ENCODE results near the gene PITPNC1. TPM values are rescaled to one million over a fixed set of nuclear protein-coding genes. Genes with fewer than 3 reads are reported as not detected.
A peak's percentile ranks its signal among the peaks of the same experiment; 100 is the strongest.

PITPNC1 gene
- polyA plus RNA-seq, 1 of the 3 experiments (the other 2 are of a cell fraction), result 18.4 TPM

GRCh38 chr17:67526700-67527099 is 149.6 kb downstream of the PITPNC1 start (continued):
- TF ChIP-seq NRF1 (IDR thresholded peaks at IDR 0.05; ENCODE audit: low read depth, low read length), result no peak
- no peak for TF ChIP-seq CTCF (IDR thresholded peaks at IDR 0.05)
- TF ChIP-seq JUND (IDR thresholded peaks at IDR 0.05), result no peak
- TF ChIP-seq IRF3 (IDR thresholded peaks at IDR 0.05; ENCODE audit: low read depth, low read length), result no peak
- TF ChIP-seq REST (IDR thresholded peaks at IDR 0.05; ENCODE audit: low read depth, low read length), result no peak

GRCh38 chr17:67528751-67529436 is 151.8 kb downstream of the PITPNC1 start:
- Histone ChIP-seq H2AFZ (ENCODE audit: low read depth) (peak overlapping the region; percentile 61), H3K4me3 (ENCODE audit: low read depth in 2 of 2, low read length in 1 of 2) (peak overlapping the region; percentile 33 to 48), H3F3A (replicated peaks; ENCODE audit: insufficient read depth) (peaks cover 21% of the 10 kb centered on the region), H4K20me1 (ENCODE audit: insufficient read depth) (no peaks in the 10 kb centered on the region), H3K9me2 (no peaks in the 10 kb centered on the region), H3K9me3 (no peaks in the 10 kb centered on the region), H3K36me3 (replicated peaks in 1 of 2; ENCODE audit: control insufficient read depth in 1 of 2, insufficient read depth in 2 of 2, low read length in 1 of 2) (no peaks in the 10 kb centered on the region), H3K9ac (peak overlapping the region; percentile 60), H3K27me3 (ENCODE audit: insufficient read depth) (no peaks in the 10 kb centered on the region), H3K27ac (ENCODE audit: low read depth in 2 of 2, low read length in 1 of 2) (peak overlapping the region; percentile 93 to 95), H3K4me1 (ENCODE audit: control insufficient read depth in 1 of 2, insufficient read depth in 2 of 2, low read depth in 1 of 2, low read length in 1 of 2) (peaks cover 6 to 32% of the 10 kb centered on the region in 2 experiments; a peak in 2 of 4 replicates), H3K79me2 (ENCODE audit: insufficient read depth) (peaks cover 13% of the 10 kb centered on the region), H3K4me2 (peak overlapping the region; percentile 68)
- 3% methylated on average over 20 of the region's 22 CpGs for WGBS (ENCODE audit: low lambda C conversion rate)
- CTCF ChIA-PET, result interaction anchor here (0.5 to 2.7 kb wide), 9 partner anchors 9 to 510 kb away, joined by 3 to 11 read pairs (median 3); no protein-coding TSS in a partner anchor
- peak; percentile 94 for DNase-seq
- POLR2A ChIA-PET, result interaction anchor here (0.7 to 1.3 kb wide), 5 partner anchors 16 to 77 kb away, joined by 4 to 10 read pairs (median 5); no protein-coding TSS in a partner anchor
- TF ChIP-seq POLR2AphosphoS5 (IDR thresholded peaks at IDR 0.05; ENCODE audit: low read depth, low read length) (peak; percentile 62; the same call in 1 of the 2 replicates), USF1 (IDR thresholded peaks at IDR 0.05; ENCODE audit: borderline replicate concordance, low read depth) (peak; percentile 41; the same call in 1 of the 2 replicates), ELF1 (IDR thresholded peaks at IDR 0.05) (peak; percentile 50), TEAD4 (IDR thresholded peaks at IDR 0.05; ENCODE audit: borderline replicate concordance, insufficient read depth) (0 out of 2 replicates have a peak, but pooled peaks have one; percentile 46), RCOR1 (IDR thresholded peaks at IDR 0.05; ENCODE audit: low read length) (no peak), SIN3A (IDR thresholded peaks at IDR 0.05; ENCODE audit: borderline replicate concordance, low read depth, low read length) (peak; percentile 73), RAD21 (IDR thresholded peaks at IDR 0.05; ENCODE audit: low read length) (peak; percentile 37; the same call in 1 of the 2 replicates), USF2 (IDR thresholded peaks at IDR 0.05; ENCODE audit: borderline replicate concordance, low read depth, low read length) (no peak), REST (IDR thresholded peaks at IDR 0.05; ENCODE audit: low read depth, low read length) (peak; percentile 32; the same call in 1 of the 2 replicates), SMC3 (IDR thresholded peaks at IDR 0.05; ENCODE audit: low read depth, low read length) (no peak), TAF1 (IDR thresholded peaks at IDR 0.05; ENCODE audit: borderline replicate concordance, low read depth, low read length) (peak; percentile 41; the same call in 1 of the 2 replicates), RFX5 (IDR thresholded peaks at IDR 0.05; ENCODE audit: low read length) (no peak)
